OCI-LY1 (cell line): ENCODE measurements around the gene RBKS.

Experiments
- H2AFZ ChIP-seq: fragments of 200-600 bp; sonication (generic), shearing (Covaris generic); 2 replicates; pipeline ENCODE4 v1.6.0; 2014; ENCODE audit warnings: antibody characterized with exemption, mild to moderate bottlenecking, low read length
- H3F3A ChIP-seq: fragments of 200-600 bp; sonication (generic), shearing (Covaris generic); 2 replicates; pipeline ENCODE4 v1.6.0; 2014; ENCODE audit warnings: mild to moderate bottlenecking, antibody characterized with exemption, low read length, moderate library complexity; ENCODE audit not compliant: insufficient read depth
- H3K27ac ChIP-seq: fragments of 200-600 bp; sonication (generic); 2 replicates; pipeline ENCODE4 v1.5.1; 2014; ENCODE audit warnings: low read length, mixed run types, mild to moderate bottlenecking, low read depth; ENCODE audit not compliant: poor library complexity, severe bottlenecking
- H3K27me3 ChIP-seq: fragments of 200-600 bp; sonication (generic); 2 replicates; pipeline ENCODE4 v1.6.0; 2014; ENCODE audit warnings: antibody characterized with exemption, mild to moderate bottlenecking, low read length, moderate library complexity; ENCODE audit not compliant: insufficient read depth
- H3K36me3 ChIP-seq: fragments of 200-600 bp; sonication (generic); 2 replicates; pipeline ENCODE4 v1.6.1; 2014; ENCODE audit warnings: mild to moderate bottlenecking, antibody characterized with exemption, low read length, moderate library complexity, mixed read lengths; ENCODE audit not compliant: insufficient read depth
- H3K4me1 ChIP-seq: fragments of 200-600 bp; sonication (generic); 2 replicates; pipeline ENCODE4 v1.5.1; 2014; ENCODE audit warnings: mild to moderate bottlenecking, low read length, moderate library complexity; ENCODE audit not compliant: insufficient read depth, severe bottlenecking
- H3K4me2 ChIP-seq: fragments of 200-600 bp; sonication (generic), shearing (Covaris generic); 2 replicates; pipeline ENCODE4 v1.6.1; 2014; ENCODE audit warnings: low read length
- H3K4me3 ChIP-seq: fragments of 200-600 bp; sonication (generic); 2 replicates; pipeline ENCODE4 v1.5.1; 2014; ENCODE audit warnings: low read length, low read depth, mild to moderate bottlenecking, mixed read lengths; ENCODE audit not compliant: poor library complexity, severe bottlenecking
- H3K79me2 ChIP-seq: fragments of 200-600 bp; shearing (Covaris generic); 2 replicates; pipeline ENCODE4 v1.6.1; 2016; ENCODE audit warnings: mixed run types, low read length, mixed read lengths; ENCODE audit not compliant: insufficient read depth
- H3K9ac ChIP-seq: fragments of 200-600 bp; sonication (generic), shearing (Covaris generic); 2 replicates; pipeline ENCODE4 v1.6.1; 2014; ENCODE audit warnings: mild to moderate bottlenecking, low read length, mixed read lengths
- H3K9me2 ChIP-seq: fragments of 200-600 bp; sonication (generic), shearing (Covaris generic); 2 replicates; pipeline ENCODE4 v1.6.1; 2014; ENCODE audit warnings: low read depth, mild to moderate bottlenecking, low read length, mixed read lengths
- H3K9me3 ChIP-seq: fragments of 200-600 bp; shearing (Covaris generic); 2 replicates; pipeline ENCODE4 v1.6.1; 2014; ENCODE audit warnings: low read length, mixed read lengths
- H4K20me1 ChIP-seq: fragments of 200-600 bp; sonication (generic), shearing (Covaris generic); 2 replicates; pipeline ENCODE4 v1.6.0; 2016; ENCODE audit warnings: mild to moderate bottlenecking, low read length; ENCODE audit not compliant: insufficient read depth
- CTCF ChIP-seq: fragments of 200-600 bp; sonication (generic), shearing (Covaris generic); IDR thresholded peaks from 2 replicates; pipeline ENCODE4 v1.5.1; 2017; ENCODE audit warnings: mild to moderate bottlenecking, antibody characterized with exemption, low read length, moderate library complexity, mixed read lengths
- EZH2 ChIP-seq: fragments of 200-600 bp; sonication (generic), shearing (Covaris generic); IDR thresholded peaks from 2 replicates; pipeline ENCODE4 v1.8.0; 2017; ENCODE audit warnings: borderline replicate concordance, mixed run types, mild to moderate bottlenecking, antibody characterized with exemption, low read length, moderate library complexity, mixed read lengths

The RBKS gene

GRCh38 chr2:27886322-27886721 is 3.9 kb downstream of the RBKS start:
- Histone ChIP-seq H3K27ac (no peak overlapping the region), H3K4me1 (peaks cover 23% of the 10 kb centered on the region), H3K36me3 (no peaks in the 10 kb centered on the region), H3K9ac (no peak overlapping the region), H3K4me3 (no peak overlapping the region), H3K4me2 (no peak overlapping the region), H3K9me3 (no peaks in the 10 kb centered on the region), H3K79me2 (no peaks in the 10 kb centered on the region), H4K20me1 (no peaks in the 10 kb centered on the region), H3K9me2 (no peaks in the 10 kb centered on the region), H3F3A (no peaks in the 10 kb centered on the region), H2AFZ (no peak overlapping the region), H3K27me3 (no peaks in the 10 kb centered on the region)
- TF ChIP-seq EZH2 = no peak
- TF ChIP-seq CTCF = no peak

- no peak for TF ChIP-seq CTCF
- no peak for TF ChIP-seq EZH2
- Histone ChIP-seq H3K4me2 (no peak overlapping the region), H3K9me3 (no peaks in the 10 kb centered on the region), H3K27me3 (no peaks in the 10 kb centered on the region), H3K9ac (no peak overlapping the region), H2AFZ (no peak overlapping the region), H3K4me3 (no peak overlapping the region), H3K79me2 (no peaks in the 10 kb centered on the region), H3F3A (no peaks in the 10 kb centered on the region), H3K4me1 (peaks cover 19% of the 10 kb centered on the region), H3K27ac (no peak overlapping the region), H4K20me1 (no peaks in the 10 kb centered on the region), H3K36me3 (no peaks in the 10 kb centered on the region), H3K9me2 (no peaks in the 10 kb centered on the region)
Measured at GRCh38 chr2:27885661-27886060, 4.5 kb downstream of the RBKS start.

- peaks cover 19% of the 10 kb centered on the region for H3K4me1 ChIP-seq
- H3K4me2 ChIP-seq = no peak overlapping the region
- no peaks in the 10 kb centered on the region for H3F3A ChIP-seq
- H4K20me1 ChIP-seq = no peaks in the 10 kb centered on the region
- H3K27me3 ChIP-seq = no peaks in the 10 kb centered on the region
- TF ChIP-seq CTCF = no peak
- TF ChIP-seq EZH2 = no peak
- no peak overlapping the region for H3K9ac ChIP-seq
- no peaks in the 10 kb centered on the region for H3K79me2 ChIP-seq
- H3K9me2 ChIP-seq = no peaks in the 10 kb centered on the region
- H3K9me3 ChIP-seq = no peaks in the 10 kb centered on the region
- H3K27ac ChIP-seq = no peak overlapping the region
- H2AFZ ChIP-seq = no peak overlapping the region
- H3K4me3 ChIP-seq = no peak overlapping the region
- no peaks in the 10 kb centered on the region for H3K36me3 ChIP-seq
Measured at GRCh38 chr2:27885234-27885633, 5.0 kb downstream of the RBKS start.
